Activated CD4-positive, CD25-positive, alpha-beta regulatory T cell treated with anti-CD3 and anti-CD28 coated beads, Interleukin-2, amount 50 U/mL, for 24 hours (primary cell): ENCODE results near the gene SSU72.

ENCODE experiments used
- ATAC-seq, 2 donors: fragments of 150-1000 bp; cut with Tn5 transposase; one replicate each; pipeline ENCODE4 v1.10.0; 2021; ENCODE audit warnings: mild to moderate bottlenecking in 1 of 2, moderate library complexity in 1 of 2

Gene SSU72

DNA sequence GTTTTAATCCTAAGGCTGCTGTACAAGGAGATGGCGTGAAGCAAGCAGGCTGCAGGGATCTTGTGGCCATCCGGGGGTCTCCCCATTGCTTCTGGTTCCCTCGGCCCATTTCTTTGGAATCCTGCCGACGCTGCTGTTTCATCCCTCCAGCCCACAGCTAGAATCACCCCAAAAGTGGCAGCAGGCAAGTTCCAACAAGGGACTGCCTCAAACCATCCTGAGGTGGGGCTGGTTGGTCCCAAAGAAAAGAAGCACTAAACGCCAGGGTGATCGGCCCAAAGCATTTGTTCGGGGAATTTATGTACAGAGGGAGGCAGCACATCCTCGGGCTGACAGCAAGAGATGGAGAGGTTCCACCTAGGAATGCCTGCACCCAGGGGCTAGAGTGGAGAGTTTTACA is 36.1 kb upstream of the SSU72 start:
- no peak for ATAC-seq

DNA sequence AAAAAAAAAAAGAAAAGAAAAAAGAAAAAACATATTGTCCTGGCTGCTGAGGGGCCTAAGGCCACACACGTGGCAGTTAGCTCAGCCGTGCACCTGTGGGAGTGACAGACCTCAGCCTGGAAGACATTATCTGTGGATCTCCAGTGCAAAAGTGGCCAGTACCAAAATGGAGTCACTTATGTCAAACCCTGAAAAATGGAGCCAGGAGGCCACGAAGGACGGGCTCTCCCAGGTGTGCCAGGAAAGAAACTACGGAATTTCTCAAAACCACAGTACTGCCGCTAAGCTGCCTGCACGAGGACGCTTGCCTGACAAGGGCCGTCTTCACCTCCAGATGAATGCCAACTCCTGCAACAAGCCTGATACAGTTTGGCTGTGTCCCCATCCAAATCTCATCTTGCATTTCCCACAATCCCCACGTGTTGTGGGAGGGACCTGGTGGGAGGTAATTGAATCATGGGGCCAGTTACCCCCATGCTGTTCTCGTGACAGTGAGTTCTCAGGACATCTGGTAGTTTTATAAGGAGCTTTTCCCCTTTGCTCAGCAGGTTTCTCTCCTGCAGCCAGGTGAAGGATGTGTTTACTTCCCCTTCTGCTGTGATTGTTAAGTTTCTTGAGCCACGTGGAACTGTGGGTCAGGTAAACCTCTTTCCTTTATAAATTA is 35.3 kb upstream of the SSU72 start:
- ATAC-seq, result no peak

DNA sequence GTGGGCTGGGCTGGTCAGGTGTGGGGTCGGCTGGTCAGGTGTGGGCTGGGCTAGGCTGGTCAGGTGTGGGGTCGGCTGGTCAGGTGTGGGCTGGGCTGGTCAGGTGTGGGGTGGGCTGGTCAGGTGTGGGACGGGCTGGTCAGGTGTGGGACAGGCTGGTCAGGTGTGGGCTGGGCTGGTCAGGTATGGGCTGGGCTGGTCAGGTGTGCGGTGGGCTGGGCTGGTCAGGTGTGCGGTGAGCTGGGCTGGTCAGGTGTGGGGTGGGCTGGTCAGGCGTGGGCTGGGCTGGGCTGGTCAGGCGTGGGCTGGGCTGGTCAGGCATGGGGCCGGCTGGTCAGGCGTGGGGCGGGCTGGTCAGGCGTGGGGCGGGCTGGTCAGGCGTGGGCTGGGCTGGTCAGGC is 31.6 kb upstream of the SSU72 start:
- ATAC-seq, result no peak

DNA sequence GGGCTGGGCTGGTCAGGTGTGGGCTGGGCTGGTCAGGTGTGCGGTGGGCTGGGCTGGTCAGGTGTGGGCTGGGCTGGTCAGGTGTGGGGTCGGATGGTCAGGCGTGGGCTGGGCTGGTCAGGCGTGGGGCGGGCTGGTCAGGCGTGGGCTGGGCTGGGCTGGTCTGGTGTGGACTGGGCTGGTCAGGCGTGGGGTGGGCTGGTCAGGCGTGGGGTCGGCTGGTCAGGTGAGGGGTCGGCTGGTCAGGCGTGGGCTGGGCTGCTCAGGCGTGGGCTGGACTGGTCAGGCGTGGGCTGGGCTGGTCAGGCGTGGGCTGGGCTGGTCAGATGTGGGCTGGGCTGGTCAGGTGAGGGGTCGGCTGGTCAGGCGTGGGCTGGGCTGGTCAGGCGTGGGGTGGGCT is 31.1 kb upstream of the SSU72 start:
- no peak for ATAC-seq

DNA sequence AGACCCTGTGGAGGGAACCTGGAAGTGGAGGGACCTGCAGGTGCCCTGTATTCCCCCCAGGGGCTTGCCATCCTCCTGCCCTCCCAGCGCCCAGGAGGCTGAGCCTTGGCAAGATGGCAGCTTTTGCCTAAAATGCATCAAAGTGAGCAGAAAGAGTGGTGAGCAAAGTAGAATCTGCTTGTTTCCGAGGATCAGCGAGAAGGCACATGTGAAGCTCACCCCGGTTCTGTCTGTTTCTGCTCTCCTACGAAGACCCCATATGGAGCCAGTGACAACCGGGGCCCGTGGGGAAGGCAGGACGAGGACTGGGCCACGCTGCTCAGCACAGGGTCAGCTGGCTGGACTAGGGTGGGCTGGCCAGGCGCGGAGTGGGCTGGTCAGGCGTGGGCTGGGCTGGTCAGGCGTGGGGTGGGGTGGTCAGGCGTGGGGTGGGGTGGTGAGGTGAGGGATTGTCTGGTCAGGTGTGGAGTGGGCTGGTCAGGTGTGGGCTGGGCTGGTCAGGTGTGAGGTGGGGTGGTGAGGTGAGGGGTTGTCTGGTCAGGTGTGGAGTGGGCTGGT is 30.4 kb upstream of the SSU72 start:
- no peak for ATAC-seq

DNA sequence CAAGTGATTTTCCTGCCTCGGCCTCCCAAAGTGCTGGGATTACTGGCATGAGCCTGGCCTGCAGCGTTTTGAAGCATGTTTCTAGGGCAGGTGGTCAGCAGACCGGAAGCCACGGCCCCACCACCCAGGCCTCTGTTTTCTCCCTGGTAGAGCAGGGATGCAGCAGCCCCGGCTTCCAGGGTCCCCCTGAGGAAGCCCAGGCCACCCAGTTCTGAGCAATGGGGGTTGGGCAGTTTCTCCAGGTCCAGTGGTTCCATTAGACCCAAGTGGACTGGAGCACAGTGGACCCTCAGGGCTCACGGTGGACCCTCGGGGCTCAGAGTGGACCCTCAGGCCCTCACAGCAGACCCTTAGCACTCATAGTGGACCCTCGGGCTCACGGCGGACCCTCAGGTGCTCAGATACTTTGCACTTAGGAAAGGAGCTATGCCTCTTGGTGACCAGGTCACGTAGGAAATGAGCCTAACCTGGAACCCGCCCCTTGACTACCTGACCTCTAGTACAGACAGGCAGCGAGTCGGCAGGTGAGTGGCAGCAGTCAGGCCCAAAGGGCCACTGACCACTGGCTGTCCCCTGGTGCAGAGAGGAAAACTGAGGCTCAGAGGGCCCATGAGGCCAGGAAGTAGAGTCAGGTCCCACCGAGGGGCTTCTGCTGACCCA is 29.8 kb upstream of the SSU72 start:
- no peak for ATAC-seq

DNA sequence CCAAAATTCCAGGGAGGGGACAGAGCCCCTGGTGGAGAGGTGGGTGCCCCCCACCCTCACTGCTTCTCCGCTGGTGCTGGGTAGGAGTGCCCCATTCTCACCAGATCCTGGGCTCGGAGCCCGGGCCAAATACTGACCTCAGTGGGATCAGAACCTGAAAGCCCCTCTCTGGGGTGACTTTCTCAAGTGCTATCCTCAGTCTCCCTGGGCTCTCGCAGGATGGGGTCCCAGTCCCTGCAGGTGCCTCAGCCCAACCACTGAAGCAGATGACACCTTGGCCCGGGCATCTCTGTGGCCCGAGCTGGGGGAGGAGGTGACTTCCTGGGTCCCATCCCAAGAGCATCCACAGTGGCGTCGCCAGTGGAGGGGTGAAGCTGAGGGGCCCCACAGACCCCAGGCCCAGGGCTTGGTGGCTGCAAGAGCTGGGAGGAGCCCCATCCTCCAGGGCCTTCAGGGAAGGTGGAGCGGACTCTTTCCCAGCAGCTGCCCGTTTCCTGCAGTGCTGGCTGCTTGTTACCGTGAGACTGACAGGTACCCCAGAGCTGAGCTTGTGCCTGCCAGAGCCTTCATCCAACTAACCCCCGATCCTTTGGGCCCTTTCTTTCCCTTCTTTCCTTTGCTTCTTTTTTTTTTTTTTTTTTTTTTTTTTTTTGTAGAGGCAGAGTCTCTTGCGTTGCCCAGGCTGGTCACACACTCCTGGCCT is 29.2 kb upstream of the SSU72 start:
- no peak for ATAC-seq

DNA sequence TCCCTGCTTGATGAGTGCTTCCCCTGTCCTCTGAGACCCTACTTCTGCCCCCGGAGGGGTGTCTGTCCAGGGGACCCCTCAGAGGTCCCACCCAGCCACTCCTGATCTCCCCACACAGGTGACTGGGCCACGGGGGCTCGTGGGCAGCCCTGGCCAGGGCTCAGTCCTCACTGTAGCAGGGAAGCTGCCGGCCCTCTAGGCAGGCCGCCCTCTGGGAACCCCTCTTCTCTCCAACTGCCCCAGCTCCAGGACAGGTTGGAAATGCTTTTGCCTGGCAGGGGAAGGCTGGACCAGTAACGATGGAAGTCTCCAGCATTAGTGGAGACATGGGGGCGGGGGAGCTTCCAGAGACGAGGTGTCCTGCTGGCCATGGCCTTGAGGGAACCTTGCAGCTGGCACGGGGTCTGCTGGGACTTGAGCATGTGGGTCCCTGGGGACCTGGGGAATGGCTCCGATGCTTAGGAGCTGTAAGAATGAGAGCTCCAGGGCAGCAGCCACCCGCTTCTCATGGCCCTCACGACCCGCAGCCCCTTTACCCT is 28.4 kb upstream of the SSU72 start:
- ATAC-seq, result no peak

DNA sequence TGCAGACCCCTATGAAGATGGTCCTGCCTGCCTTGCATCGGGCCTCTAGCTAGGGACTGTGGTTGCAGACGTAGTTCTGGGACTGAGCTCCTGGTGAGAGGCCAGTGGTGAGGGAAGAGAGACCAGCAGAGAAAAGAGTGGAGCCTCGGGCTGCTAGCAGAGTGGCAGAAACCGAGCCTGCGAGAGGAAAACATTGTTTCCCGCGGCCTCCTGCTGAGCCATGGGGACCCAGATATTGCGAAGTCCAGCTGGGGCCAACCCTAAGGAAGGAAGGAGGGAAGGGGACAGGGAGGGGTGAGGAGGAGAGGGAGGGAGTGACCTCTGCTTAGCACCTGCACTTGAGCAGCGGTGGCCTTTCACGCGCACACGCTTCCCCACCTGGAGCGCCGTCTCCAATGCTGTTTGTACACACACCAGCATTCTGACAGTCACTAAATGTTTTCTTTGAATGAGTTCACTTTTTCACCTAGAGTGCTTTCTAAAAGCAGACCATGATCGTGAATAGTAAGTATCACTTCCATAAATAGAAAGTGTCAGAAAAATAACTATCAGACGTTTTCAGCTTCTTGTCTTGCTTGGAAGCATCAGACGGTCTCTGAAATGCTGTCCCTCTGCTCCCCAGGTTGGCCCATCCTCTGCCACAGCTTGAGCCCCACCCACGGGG is 27.8 kb upstream of the SSU72 start:
- ATAC-seq, result no peak

DNA sequence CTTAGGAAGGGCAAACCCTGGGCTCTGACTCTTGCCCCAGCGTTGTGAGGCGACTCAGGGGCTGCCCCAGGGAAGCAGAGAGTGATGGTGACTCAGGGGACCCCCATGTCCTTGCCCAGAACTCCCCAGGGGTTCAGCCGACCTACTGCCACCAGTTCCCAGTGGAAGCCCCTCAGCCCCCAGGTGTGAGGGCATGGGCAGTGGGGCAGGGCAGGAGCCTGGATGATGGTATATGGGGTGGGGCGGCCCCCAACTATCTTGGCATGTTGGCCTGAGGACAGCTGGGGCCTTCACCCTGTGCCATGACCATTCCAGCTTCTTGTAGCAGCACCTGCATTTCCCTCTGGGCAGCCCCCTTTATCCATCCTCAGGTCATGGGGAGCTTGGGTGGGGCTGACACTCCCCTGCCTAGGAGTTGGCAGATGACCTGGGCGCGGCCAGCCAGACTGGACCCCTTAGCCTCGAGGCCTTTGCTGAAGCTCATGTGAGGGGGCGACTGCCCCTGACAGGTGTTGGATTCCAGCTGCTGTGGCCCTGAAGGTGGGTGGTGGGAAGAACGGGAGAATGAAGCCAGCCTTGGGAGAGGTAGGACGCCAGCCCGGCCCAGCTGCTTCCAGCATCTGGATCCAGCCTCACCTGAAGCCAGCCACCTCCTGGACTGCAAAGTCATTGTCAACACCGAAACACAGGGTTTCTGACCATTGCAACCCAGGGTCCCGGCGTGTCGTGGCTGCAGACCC is 27.1 kb upstream of the SSU72 start:
- ATAC-seq, result no peak

DNA sequence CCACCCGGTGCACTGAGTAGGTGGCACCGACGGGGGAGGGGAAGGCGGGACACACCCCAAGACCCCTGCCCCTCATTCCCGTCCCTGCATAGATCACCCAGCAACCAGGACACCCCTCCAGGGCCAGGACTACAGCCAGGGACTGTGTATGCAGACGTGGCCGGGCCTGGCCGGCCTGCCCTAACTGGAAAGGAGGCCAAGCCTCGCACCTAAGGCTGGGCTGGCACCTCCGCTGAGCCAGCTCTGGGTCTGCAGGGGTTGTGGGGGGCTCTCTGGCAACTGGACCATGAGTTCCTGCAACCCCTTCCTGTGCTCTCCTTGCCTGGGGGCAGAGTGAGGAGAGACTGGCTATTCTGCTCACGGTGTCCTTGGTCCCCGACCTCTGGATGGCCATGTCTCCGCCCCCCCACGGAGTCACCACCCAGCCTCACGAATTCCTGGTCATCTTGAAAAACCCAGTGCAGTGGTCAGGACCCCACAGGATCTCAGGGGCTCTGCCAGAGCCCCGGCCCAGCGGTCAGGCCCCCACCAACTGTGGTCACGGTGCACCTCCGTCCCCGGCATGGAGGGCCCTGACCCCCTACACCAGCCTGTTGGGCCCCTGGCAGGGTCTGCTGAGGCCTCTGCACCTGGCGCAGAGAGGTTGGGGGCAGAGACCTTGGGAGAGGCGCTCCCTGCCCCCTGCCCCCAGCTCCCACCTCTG is 26.3 kb upstream of the SSU72 start:
- no peak for ATAC-seq

DNA sequence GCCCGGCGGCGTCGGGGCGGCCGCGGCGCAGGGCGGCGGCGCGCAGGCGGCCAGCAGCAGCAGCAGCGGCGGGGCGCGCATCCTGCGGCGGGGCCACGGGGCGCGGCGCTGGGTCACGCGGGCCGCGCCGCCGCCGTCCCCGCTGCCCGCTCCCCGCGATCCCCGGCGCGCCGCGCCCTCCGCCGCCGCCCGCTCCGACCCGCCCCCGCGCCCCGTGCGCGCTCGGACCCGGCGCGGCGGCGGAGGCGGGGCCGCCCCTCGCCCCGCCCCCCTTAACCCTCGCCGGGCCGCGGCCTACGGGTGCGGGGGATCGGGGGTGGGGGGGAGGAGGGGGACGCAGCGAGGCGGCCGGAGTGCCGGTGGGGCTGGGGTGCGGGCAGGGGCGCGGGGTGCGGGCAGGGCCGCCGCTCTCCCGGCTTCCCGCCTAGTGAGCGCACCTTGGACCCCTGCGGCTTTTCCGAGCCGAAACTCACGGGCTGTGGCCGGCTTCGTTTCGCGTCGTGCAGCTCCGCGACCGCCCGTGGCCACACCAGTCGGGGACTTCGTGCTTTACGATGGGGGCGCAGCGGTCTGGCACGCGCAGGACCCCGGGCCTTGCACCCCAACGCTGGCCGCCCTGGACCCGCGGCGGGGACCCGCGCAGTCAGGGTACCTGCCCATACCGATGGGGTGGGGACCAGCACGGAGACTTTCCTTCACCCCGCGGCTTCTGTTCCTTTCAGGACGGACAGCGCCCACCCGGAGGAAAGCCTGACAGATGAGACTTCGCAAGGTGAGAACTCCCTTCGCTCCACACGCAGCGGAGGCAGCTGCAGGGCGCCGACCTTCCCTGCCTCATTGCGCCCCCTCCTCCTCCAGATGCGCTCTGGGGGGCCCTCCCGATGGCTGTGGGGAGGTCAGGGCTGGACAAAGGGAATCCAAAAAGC is 25.5 kb upstream of the SSU72 start, which contains the start of gene FNDC10:
Gene FNDC10, minus strand, starts transcription at position 201 of the 926 bp plus-strand sequence. Its CDS starts 120 bp downstream, at position 81.
- ATAC-seq, result peak; percentile 10 to 24

DNA sequence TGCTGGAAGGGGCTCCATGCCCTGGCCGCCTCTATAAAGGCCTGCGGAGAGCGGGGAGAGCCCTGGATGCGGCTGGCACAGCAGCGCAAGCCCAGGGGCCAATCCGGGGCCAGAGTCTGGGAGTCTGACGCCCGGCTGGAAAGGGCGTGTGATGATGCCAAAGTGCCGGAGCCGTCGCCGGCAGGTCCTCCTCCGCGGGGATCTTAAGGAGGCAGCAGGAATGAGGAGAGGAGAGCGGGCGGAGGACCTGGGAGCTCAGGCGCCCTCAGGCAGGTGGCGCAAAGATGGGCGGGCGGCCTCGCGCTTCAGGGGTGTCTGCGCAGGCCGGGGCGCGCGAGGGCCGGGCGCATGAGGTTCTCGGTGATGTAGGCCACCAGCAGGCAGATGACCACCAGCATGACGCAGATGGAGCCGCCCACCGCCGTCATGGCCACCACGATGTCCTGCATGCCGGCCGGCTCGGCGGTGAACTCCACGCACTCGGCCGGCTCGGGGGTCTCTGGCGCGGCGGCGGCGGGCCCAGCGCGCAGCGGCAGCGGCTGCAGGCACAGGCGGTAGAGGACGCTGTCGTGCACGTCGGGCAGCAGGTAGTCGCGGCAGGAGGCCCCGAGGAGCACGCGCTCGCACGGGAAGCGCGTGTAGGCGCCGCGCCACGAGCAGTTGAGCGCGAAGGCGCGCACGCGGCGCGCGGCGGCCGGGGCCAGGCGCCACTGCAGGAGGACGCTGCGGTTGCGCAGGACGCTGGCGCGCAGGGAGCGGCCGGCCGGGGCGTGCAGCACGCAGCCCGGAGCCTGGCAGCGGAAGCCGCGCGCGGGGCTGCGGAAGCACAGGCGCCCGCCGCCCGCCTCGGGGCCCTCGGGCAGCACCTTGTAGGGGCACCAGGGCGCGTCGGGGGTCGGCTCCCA is 24.6 kb upstream of the SSU72 start:
- ATAC-seq, result peak; percentile 46 to 72

DNA sequence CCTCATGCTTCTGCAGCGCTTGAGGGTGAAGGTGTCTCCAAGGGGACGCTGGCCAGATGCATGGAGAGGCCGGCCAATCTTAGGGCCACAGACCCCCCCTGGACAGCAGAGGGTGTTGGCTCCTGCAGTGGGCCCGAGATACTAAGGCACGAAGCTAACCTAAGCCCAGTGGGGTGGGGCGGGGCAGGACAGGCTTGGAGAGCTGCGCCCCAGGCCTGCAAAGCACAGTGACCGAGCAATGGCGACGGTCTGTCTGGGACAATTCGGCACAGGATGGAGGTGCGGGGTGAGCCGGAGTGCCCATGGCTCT is 24.0 kb upstream of the SSU72 start:
- ATAC-seq, result no peak

DNA sequence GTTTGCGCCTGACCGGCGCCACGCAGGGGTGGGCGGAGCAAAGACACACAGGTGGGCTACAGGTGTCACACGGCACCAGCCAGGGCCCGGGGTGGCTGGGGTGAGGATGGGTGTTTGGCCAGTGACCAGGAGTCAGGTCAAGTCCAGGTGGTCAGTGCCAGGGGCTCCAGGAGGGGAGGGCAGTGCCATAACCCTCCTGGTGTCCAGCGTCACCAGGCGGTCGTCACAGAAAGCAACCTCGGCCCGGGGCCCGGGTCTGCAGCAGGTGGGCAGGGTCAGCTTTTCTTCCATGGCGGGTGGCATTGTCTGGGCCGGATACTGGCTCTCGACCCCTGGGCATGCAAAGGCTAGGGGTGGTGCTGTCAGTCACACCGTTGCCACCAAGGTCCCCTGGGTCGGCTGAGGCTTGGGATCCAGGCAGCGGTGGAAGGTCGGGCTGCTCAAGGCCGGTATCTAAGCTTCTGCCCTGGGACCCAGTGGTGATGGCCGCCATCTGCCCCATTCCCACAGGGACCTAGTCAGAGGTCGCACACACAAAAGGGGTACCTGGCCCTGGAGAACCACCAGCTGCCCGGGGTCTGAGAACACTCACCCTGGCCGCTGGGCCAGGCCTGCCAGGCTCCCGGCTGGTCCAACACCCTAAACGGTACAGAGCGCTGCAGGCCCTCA is 23.5 kb upstream of the SSU72 start:
- no peak for ATAC-seq

DNA sequence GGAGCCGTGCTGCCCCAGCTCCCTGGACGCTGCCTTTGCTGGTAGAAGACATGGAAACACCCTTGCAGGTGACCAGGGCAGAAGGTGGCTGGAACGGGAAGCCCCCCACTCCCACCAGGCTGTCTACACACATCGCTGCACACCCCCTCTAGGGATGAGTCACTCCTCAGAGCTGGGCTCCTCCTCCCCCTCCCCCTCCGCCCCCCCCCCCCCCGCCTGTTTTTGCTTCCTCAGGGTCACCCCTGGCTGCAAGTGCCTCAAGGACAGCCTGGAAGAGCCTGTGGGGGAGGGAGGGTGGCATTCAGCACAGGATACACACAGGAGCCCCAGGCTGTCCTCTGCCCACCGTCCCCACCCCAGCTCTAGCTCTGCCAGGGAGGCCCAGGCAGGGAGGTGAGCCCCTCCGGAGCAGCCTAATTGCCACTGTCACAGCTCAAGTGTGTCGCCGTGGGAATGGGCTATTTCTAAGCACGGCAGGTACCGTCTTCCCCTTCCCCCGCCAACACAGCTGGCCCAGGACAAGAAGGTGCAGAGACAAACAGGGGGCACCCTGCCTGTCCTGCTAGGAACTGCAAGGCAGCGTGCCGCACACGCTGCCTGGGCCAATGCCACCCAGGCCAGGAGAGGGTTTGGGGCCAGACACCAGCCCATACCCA is 22.7 kb upstream of the SSU72 start:
- peak in 1 of 2 donors; percentile 47 for ATAC-seq

DNA sequence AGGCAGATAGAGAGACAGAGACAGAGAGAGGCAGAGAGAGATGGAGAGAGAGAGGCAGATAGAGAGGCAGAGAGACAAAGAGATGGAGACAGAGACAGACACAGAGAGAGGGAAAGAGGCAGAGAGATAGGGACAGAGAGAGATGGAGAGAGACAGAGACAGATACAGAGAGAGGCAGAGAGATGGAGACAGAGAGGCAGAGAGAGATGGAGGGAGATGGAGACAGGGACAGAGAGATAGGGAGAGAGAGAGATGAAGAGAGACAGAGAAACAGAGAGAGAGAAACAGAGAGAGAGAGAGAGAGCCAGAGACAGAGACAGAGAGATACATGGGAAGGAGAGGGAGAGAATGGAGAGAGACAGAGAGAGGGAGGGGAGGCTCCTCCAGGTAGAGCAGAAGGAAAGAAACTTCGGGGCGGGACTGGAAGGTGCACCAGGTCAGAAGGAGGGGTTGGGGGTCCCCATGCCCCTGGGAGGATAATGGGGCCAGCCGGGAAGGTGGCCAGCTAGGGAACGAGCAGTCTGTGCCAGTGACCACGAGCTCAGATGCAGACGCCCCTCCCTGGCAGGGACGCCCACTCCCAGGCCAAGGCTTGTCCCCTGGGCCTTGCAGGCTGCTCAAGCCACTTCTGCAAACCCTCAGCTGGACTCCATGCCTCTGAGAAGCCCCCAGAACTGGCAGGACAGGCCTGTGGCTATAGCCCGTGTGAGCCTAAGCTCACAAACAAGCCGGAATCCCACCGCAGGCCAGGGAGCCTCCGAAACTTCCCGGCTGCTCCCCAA is 22.0 kb upstream of the SSU72 start:
- ATAC-seq, result no peak
